Tibial nerve (tissue), 4 donors: ENCODE results near the gene GTSF1L. TPM values are rescaled to one million over a fixed set of nuclear protein-coding genes. Genes with fewer than 3 reads are reported as not detected.
A peak's percentile ranks its signal among the peaks of the same experiment; 100 is the strongest.
"Not testable (repeated sequence)": the region's sequence is repeated elsewhere in the genome, so short reads cannot be mapped to it uniquely, and the experiment has no call there.

ENCODE experiments used
- DNase-seq, 2 donors: peaks; one replicate each; pipeline ENCODE4 v3.0.0-alpha.2; 2019; ENCODE audit warnings: low spot score in 2 of 2
- H3K27ac ChIP-seq, 4 donors: fragments of 200-600 bp; sonication (generic) in 3 of 4; one replicate each; pipeline ENCODE4 v1.5.1; 2017 to 2019; ENCODE audit warnings: mild to moderate bottlenecking in 1 of 4
- H3K27me3 ChIP-seq, 2 donors: fragments of 200-600 bp; sonication (generic) in 1 of 2; one replicate each; pipeline versions ENCODE4 v1.5.1 to v1.6.0; 2017 to 2019
- H3K36me3 ChIP-seq, 3 donors: fragments of 200-600 bp; sonication (generic); one replicate each; pipeline ENCODE4 v1.5.1; 2018 to 2019
- H3K4me1 ChIP-seq, 4 donors: fragments of 200-600 bp; sonication (generic) in 3 of 4; one replicate each; pipeline ENCODE4 v1.5.1; 2017 to 2019
- H3K4me3 ChIP-seq, 4 donors: fragments of 200-600 bp; sonication (generic) in 3 of 4; one replicate each; pipeline ENCODE4 v1.5.1; 2017 to 2019; ENCODE audit warnings: mild to moderate bottlenecking in 1 of 4, moderate library complexity in 1 of 4
- H3K9me3 ChIP-seq, 4 donors: fragments of 200-600 bp; sonication (generic) in 3 of 4; one replicate each; pipeline ENCODE4 v1.5.1; 2017 to 2019
- EP300 ChIP-seq, 2 donors: sonication (generic); formaldehyde crosslinking; IDR thresholded peaks; one replicate each; pipeline ENCODE4 v1.6.1; 2017; ENCODE audit warnings: antibody characterized with exemption in 2 of 2, mild to moderate bottlenecking in 1 of 2
- POLR2A ChIP-seq, 2 donors: fragments of 450-650 bp; IDR thresholded peaks; one replicate each; pipeline ENCODE4 v1.6.1; 2017; ENCODE audit warnings: antibody characterized with exemption in 2 of 2, mild to moderate bottlenecking in 2 of 2, moderate library complexity in 2 of 2
- WGBS, 2 donors: methylation state at CpG; one replicate each; pipeline ENCODE4 v1.1.5; 2018; 5-methylcytosine and 5-hydroxymethylcytosine counted together
- total RNA-seq, 4 donors: library from RNA; depleted of rRNA; stranded (reverse); fragments of >200 nt; gene quantifications; one replicate each; pipeline ENCODE4 v1.1.0, GENCODE V29; 2016
- TF ChIP-seq, protein P1 (sequence below), 5 experiments: fragments of 200-600 bp in 3 of 5; fragments of 450-650 bp in 2 of 5; sonication (generic) in 3 of 5; IDR thresholded peaks; one replicate each; pipeline ENCODE4 v1.5.1; 2016 to 2019; ENCODE audit warnings: antibody characterized with exemption in 5 of 5, mild to moderate bottlenecking in 3 of 5, moderate library complexity in 2 of 5

The GTSF1L gene
- total RNA-seq, 4 donors from 2014 or later: not detected

DNA sequence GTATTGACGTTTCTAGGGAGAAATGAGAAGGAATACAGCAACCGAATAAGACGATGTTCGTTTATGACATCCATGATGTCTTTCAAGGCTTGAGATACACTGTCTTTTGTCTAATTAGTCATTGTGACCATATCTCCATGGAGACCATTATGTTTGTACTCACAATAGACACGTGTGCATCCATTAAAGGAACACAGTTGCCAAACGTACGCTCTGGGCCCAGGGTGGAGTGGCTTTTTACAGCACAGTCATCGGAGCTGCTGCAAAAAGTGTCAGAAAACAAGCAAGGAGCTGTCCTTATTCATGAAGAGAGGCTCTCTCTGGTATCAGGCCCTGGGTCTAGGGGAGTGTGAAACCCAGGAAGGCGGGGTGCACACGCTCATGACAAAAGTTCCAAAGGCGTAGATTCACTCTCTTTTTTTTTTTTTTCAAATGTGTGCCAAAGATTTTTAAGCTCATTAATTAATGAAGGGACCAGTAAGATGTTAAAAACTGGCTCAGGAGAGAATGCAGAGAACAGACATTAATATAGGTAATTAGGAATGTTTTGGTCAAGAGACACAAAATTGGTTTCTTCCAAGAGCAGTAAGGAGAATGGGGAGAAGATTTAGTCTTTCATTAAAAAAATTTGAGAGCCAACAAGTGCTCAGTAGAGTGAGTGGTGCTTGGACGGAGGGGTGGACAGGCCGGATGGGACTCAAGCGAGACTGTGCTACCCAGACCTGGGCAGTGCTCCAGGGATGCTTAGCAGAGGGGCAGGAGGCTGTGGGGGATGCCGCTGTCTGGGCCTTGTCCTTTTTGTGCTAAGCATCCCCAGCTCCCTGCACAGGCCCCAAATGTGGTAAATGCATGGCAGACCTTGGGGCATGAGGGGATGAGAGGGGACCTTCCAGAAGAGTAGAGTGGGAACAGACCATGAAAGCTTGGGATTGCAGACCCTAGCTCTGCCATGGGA lies 34.9 kb upstream of the GTSF1L start:
- H3K9me3 ChIP-seq: no peaks in the 10 kb centered on the region
- H3K27me3 ChIP-seq: no peaks in the 10 kb centered on the region
- no peak overlapping the region for H3K4me3 ChIP-seq
- H3K27ac ChIP-seq: no peak overlapping the region
- WGBS, 2 donors: 68 to 70% methylated on average over 15 of the region's 15 CpGs
- H3K4me1 ChIP-seq: no peaks in the 10 kb centered on the region
- DNase-seq: no peak
- TF ChIP-seq, protein P1, sequence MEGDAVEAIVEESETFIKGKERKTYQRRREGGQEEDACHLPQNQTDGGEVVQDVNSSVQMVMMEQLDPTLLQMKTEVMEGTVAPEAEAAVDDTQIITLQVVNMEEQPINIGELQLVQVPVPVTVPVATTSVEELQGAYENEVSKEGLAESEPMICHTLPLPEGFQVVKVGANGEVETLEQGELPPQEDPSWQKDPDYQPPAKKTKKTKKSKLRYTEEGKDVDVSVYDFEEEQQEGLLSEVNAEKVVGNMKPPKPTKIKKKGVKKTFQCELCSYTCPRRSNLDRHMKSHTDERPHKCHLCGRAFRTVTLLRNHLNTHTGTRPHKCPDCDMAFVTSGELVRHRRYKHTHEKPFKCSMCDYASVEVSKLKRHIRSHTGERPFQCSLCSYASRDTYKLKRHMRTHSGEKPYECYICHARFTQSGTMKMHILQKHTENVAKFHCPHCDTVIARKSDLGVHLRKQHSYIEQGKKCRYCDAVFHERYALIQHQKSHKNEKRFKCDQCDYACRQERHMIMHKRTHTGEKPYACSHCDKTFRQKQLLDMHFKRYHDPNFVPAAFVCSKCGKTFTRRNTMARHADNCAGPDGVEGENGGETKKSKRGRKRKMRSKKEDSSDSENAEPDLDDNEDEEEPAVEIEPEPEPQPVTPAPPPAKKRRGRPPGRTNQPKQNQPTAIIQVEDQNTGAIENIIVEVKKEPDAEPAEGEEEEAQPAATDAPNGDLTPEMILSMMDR (IDR thresholded peaks at IDR 0.05): no peak
- no peak for TF ChIP-seq POLR2A (IDR thresholded peaks at IDR 0.05)
- TF ChIP-seq EP300 (IDR thresholded peaks at IDR 0.05): no peak
- H3K36me3 ChIP-seq: no peaks in the 10 kb centered on the region

DNA sequence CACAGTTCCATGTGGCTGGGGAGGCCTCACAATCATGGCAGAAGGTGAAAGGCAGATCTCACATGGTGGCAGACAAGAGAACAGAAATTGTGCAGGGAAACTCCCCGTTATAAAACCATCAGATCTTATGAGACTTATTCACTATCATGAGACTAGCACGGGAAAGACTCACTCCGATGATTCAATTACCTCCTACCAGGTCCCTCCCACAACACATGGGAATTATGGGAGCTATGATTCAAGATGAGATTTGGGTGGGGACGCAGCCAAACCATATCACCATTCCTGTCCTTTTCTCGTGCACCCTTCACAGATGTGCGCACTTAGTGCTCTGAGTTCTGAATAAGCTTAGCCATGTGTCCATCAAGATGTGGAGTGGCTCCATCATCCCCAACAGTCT lies 31.1 kb upstream of the GTSF1L start:
- H3K27me3 ChIP-seq, H3K36me3 ChIP-seq, H3K4me1 ChIP-seq, H3K27ac ChIP-seq, H3K9me3 ChIP-seq, H3K4me3 ChIP-seq, DNase-seq: not testable (repeated sequence)
- 86% methylated on average over 6 of the region's 6 CpGs for WGBS, 2 donors

DNA sequence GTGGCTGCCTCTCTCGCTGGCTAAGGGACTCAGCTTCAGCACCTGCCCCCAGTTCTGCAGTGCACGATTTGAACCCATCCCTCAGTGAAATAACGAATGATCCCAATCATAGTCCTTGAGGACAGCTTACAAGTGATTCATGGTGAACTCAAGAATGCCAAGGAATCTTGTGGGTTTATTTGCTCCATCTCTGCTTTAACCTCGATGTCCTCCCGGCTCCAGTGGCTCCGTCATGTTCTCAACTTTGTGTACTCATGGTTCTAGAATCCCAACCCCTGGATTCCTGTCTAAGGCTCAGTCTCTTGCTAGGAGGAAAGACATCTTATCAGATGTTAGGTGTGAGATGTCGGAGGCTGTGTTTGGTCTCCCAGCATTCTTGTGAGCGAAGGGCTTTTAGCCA lies 29.0 kb upstream of the GTSF1L start:
- H3K36me3 ChIP-seq: no peaks in the 10 kb centered on the region
- WGBS, 2 donors: 84 to 95% methylated on average over 8 of the region's 8 CpGs
- TF ChIP-seq, protein P1 (IDR thresholded peaks at IDR 0.05): no peak
- TF ChIP-seq EP300 (IDR thresholded peaks at IDR 0.05) (no peak), POLR2A (IDR thresholded peaks at IDR 0.05) (no peak)

DNA sequence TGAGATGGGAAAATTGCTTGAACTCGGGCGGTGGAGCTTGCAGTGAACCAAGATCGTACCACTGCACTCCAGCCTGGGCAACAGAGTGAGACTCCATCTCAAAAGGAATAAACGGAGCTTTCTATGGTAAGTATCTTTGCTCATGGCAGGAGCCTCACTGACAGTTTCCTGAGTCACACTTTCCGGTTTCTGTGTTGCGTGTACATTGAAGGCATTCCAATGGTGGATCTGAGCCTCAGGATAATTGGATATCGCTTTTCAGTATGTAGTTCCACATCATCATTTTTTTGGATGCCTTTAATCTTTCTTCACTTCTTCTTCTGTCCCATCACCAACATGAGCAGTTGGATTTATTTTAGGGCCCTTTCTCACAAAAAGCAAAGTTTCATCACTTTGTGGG lies 28.6 kb upstream of the GTSF1L start:
- H3K27ac ChIP-seq: no peak overlapping the region
- TF ChIP-seq EP300 (IDR thresholded peaks at IDR 0.05) (no peak), POLR2A (IDR thresholded peaks at IDR 0.05) (no peak)
- TF ChIP-seq, protein P1 (IDR thresholded peaks at IDR 0.05): no peak
- H3K27me3 ChIP-seq: no peaks in the 10 kb centered on the region
- no peak overlapping the region for H3K4me3 ChIP-seq
- no peaks in the 10 kb centered on the region for H3K36me3 ChIP-seq
- WGBS, 2 donors: 86 to 89% methylated on average over 7 of the region's 7 CpGs
- peaks cover 0 to 7% (median 0%) of the 10 kb centered on the region in 4 donors for H3K4me1 ChIP-seq
- no peak for DNase-seq
- no peaks in the 10 kb centered on the region for H3K9me3 ChIP-seq

More for the DNA sequence above, 29.0 kb upstream of the GTSF1L start:
- Histone ChIP-seq H3K9me3 (no peaks in the 10 kb centered on the region), H3K4me1 (peaks cover 0 to 7% (median 0%) of the 10 kb centered on the region in 4 donors), H3K27me3 (no peaks in the 10 kb centered on the region), H3K4me3 (no peak overlapping the region), H3K27ac (no peak overlapping the region)
- DNase-seq: no peak

DNA sequence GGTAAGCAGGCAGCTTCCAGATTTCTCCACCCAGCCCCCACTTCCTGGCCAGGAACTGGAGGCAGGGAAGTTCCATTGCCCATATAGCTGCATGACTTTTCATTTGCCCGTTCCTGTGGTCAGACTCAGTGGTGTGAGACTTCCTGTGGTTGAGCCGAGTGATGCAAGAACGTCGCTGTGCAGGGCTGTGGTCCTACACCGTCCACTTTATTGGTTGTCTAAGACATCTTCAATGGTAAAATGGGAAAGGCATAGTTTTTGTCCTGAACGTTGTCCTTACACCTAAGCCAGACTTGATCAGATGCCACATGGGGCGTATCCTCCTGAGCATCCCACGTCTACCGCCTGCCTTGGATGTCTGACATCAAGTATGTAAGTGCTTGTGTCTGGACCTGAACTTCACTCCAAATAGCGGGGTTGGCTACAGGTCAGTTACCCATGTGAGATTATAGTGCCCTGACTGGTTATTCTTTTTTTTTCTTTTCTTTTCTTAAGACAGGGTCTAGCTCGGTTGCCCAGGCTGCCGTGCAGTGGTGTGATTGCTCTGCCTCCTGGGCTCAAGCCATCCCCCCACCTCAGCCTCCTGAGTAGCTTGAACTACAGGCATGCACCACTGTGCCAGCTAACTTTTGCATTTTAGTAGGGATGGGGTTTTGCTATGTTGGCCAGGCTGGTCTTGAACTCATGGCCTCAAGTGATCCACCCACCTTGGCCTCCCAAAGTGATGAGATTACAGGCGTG lies 25.9 kb upstream of the GTSF1L start:
- no peak overlapping the region for H3K27ac ChIP-seq
- no peaks in the 10 kb centered on the region for H3K36me3 ChIP-seq
- no peak for TF ChIP-seq POLR2A (IDR thresholded peaks at IDR 0.05)
- peak in 1 of 2 donors; percentile 20 for TF ChIP-seq EP300 (IDR thresholded peaks at IDR 0.05)
- no peak for DNase-seq
- no peaks in the 10 kb centered on the region for H3K9me3 ChIP-seq
- peaks cover 0 to 7% (median 2%) of the 10 kb centered on the region in 4 donors for H3K4me1 ChIP-seq
- no peak overlapping the region for H3K4me3 ChIP-seq
- H3K27me3 ChIP-seq: peaks cover 0 to 11% of the 10 kb centered on the region in 2 donors
- 72 to 80% methylated on average over 13 of the region's 13 CpGs for WGBS, 2 donors

DNA sequence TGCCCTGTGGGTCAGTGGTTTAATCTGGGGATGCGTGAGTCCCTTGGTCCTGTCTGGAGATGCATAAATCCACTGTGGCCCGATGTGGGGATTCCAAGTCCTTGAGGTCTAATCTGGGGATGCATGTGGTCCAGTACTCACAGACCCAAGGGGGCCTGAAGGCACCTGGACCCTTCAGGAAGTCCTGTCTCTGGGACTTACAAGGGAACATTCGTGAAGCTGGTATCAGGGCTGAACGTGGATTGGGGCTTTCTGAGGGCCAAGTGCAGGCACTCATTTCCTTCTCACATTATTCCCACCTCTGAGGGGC lies 25.2 kb upstream of the GTSF1L start:
- 79 to 82% methylated on average over 3 to 4 of the region's 4 CpGs for WGBS, 2 donors
- Histone ChIP-seq H3K36me3 (no peaks in the 10 kb centered on the region), H3K4me1 (peaks cover 0 to 7% (median 2%) of the 10 kb centered on the region in 4 donors), H3K4me3 (no peak overlapping the region), H3K27ac (no peak overlapping the region), H3K9me3 (no peaks in the 10 kb centered on the region), H3K27me3 (peaks cover 0 to 11% of the 10 kb centered on the region in 2 donors)
- no peak for DNase-seq
- TF ChIP-seq, protein P1 (IDR thresholded peaks at IDR 0.05): no peak
- TF ChIP-seq EP300 (IDR thresholded peaks at IDR 0.05) (no peak), POLR2A (IDR thresholded peaks at IDR 0.05) (no peak)
